Right lobe of liver (tissue), 4 donors: ENCODE measurements around the gene ALAD.
"Not testable (repeated sequence)": the region's sequence is repeated elsewhere in the genome, so short reads cannot be mapped to it uniquely, and the experiment has no call there.

Source experiments
- POLR2A ChIP-seq: fragments of 450-650 bp; IDR thresholded peaks from one replicate; pipeline ENCODE4 v1.6.1; 2017; ENCODE audit warnings: antibody characterized with exemption, mild to moderate bottlenecking
- TF ChIP-seq, protein P1 (sequence below), 4 donors: fragments of 200-600 bp in 3 of 4; fragments of 450-650 bp in 1 of 4; IDR thresholded peaks; one replicate each; pipeline versions ENCODE4 v1.5.1 to v1.8.0; 2016 to 2022; ENCODE audit warnings: antibody characterized with exemption in 4 of 4, mild to moderate bottlenecking in 2 of 4
- donor health status: DM: no; HTN: no; CAD: no.
- donor health status: DM: no; HTN: no; CAD: no.
- donor health status: DM: no; HTN: yes; CAD: no.

DNA sequence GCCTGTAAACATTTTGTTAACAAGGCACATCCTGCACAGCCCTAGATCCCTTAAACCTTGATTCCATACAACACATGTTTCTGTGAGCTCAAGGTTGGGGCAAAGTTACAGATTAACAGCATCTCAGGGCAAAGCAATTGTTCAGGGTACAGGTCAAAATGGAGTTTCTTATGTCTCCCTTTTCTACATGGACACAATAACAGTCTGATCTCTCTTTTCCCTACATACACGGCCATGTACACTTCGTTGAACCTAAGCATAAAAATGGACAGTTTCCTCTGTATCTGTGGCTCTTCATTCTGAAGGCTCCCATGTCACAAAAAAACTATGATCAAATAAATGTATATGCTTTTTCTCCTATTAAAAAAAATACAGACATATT lies 21.3 kb downstream of the ALAD start:
- TF ChIP-seq POLR2A = not testable (repeated sequence)
- TF ChIP-seq, protein P1, sequence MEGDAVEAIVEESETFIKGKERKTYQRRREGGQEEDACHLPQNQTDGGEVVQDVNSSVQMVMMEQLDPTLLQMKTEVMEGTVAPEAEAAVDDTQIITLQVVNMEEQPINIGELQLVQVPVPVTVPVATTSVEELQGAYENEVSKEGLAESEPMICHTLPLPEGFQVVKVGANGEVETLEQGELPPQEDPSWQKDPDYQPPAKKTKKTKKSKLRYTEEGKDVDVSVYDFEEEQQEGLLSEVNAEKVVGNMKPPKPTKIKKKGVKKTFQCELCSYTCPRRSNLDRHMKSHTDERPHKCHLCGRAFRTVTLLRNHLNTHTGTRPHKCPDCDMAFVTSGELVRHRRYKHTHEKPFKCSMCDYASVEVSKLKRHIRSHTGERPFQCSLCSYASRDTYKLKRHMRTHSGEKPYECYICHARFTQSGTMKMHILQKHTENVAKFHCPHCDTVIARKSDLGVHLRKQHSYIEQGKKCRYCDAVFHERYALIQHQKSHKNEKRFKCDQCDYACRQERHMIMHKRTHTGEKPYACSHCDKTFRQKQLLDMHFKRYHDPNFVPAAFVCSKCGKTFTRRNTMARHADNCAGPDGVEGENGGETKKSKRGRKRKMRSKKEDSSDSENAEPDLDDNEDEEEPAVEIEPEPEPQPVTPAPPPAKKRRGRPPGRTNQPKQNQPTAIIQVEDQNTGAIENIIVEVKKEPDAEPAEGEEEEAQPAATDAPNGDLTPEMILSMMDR (IDR thresholded peaks at IDR 0.05) = not testable (repeated sequence)
